Measurements from ENCODE around the gene PSMA5. TPM values are rescaled to one million over a fixed set of nuclear protein-coding genes. Genes with fewer than 3 reads are reported as not detected.
"Not testable (repeated sequence)": the region's sequence is repeated elsewhere in the genome, so short reads cannot be mapped to it uniquely, and the experiment has no call there.

The PSMA5 gene
- total RNA-seq, 1 donor from 2014 or later, result 62.0 TPM

DNA sequence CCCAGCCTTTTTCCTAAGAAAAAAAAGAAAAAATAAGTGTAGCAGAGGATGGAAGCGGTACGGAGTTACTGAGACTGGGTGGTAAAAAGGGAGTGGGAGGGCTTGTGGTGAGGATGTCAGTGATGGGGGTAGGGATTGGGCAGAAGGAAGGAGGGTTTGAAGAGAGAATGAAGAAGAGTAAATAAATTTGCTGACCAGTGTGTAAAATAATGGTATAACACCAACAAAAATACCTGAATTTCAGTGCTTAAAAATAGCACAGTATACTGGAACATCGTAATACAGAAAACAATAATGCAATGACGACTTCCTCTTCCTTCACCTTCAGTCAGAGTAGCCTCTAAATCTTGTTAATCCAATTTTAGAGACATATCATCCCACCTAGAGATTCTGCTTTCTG, 21.3 kb upstream of the PSMA5 start:
- H3K4me3 Mint-ChIP-seq, result no peak overlapping the region
- Histone ChIP-seq H3K36me3 (no peaks in the 10 kb centered on the region), H3K4me2 (no peak overlapping the region), H3K4me1 (no peaks in the 10 kb centered on the region), H2AFZ (replicated peaks) (no peak overlapping the region), H4K20me1 (ENCODE audit: low read depth) (no peaks in the 10 kb centered on the region), H3K79me2 (ENCODE audit: low read depth) (no peaks in the 10 kb centered on the region), H3K27ac (no peak overlapping the region), H3K4me3 (no peak overlapping the region), H3K27me3 (peaks cover 74% of the 10 kb centered on the region), H3K9ac (no peak overlapping the region), H3F3A (ENCODE audit: low read depth) (no peaks in the 10 kb centered on the region), H3K9me3 (ENCODE audit: low read depth) (no peaks in the 10 kb centered on the region)
- TF ChIP-seq EZH2phosphoT487 (IDR thresholded peaks at IDR 0.05) (no peak), EZH2 (IDR thresholded peaks at IDR 0.05) (no peak)
- TF ChIP-seq, protein P1, sequence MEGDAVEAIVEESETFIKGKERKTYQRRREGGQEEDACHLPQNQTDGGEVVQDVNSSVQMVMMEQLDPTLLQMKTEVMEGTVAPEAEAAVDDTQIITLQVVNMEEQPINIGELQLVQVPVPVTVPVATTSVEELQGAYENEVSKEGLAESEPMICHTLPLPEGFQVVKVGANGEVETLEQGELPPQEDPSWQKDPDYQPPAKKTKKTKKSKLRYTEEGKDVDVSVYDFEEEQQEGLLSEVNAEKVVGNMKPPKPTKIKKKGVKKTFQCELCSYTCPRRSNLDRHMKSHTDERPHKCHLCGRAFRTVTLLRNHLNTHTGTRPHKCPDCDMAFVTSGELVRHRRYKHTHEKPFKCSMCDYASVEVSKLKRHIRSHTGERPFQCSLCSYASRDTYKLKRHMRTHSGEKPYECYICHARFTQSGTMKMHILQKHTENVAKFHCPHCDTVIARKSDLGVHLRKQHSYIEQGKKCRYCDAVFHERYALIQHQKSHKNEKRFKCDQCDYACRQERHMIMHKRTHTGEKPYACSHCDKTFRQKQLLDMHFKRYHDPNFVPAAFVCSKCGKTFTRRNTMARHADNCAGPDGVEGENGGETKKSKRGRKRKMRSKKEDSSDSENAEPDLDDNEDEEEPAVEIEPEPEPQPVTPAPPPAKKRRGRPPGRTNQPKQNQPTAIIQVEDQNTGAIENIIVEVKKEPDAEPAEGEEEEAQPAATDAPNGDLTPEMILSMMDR (IDR thresholded peaks at IDR 0.05), result no peak
- H3K36me3 Mint-ChIP-seq, result no peaks in the 10 kb centered on the region
- H3K27ac Mint-ChIP-seq, result no peak overlapping the region
- no peaks in the 10 kb centered on the region for H3K9me3 Mint-ChIP-seq
- no peak for DNase-seq (ENCODE audit: low spot score)
- H3K27me3 Mint-ChIP-seq (ENCODE audit: insufficient read depth, low read depth), result peaks cover 6% of the 10 kb centered on the region
- H3K4me1 Mint-ChIP-seq, result no peaks in the 10 kb centered on the region

DNA sequence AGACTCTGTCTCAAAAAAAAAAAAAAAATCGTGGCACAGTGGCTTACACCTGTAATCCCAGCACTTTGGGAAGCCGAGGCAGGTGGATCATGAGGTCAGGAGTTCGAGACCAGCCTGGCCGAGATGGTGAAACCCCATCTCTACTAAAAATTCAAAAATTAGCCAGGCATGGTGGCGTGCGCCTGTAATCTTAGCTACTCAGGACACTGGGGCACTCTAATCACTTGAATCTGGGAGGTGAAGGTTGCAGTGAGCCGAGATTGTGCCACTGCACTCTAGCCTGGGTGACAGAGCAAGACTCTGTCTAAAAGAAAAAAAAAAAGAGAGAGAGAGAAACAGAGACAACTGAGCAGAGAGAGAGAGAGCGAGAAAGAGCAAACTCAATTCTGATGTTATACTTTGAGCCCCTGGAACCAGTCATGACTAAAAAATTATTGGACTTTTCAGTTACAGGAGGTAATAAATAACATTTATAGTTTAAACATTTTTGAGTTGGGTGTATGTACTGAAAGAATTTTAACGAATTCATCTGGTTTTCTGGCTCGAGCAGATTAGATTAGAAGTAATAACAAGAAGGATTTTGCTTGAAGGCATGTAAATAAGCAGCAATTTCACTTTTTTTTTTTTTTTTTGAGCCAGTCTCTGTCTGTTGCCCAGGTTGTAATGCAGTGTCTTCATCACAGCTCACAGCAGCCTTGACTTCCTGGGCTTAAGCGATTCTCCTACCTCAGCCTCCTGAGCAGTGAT, 19.9 kb upstream of the PSMA5 start:
- H4K20me1 ChIP-seq (ENCODE audit: low read depth); H3K27me3 Mint-ChIP-seq (ENCODE audit: insufficient read depth, low read depth); H3K9me3 Mint-ChIP-seq; H3K27ac ChIP-seq; H3K4me3 ChIP-seq; H3K27ac Mint-ChIP-seq; H2AFZ ChIP-seq (replicated peaks); H3K36me3 ChIP-seq; H3K79me2 ChIP-seq (ENCODE audit: low read depth); H3K4me2 ChIP-seq; H3F3A ChIP-seq (ENCODE audit: low read depth); H3K9me3 ChIP-seq (ENCODE audit: low read depth); H3K4me1 Mint-ChIP-seq; H3K9ac ChIP-seq; H3K4me3 Mint-ChIP-seq; DNase-seq (ENCODE audit: low spot score); H3K36me3 Mint-ChIP-seq; H3K4me1 ChIP-seq: not testable (repeated sequence)
- H3K27me3 ChIP-seq, result peaks cover 88% of the 10 kb centered on the region

DNA sequence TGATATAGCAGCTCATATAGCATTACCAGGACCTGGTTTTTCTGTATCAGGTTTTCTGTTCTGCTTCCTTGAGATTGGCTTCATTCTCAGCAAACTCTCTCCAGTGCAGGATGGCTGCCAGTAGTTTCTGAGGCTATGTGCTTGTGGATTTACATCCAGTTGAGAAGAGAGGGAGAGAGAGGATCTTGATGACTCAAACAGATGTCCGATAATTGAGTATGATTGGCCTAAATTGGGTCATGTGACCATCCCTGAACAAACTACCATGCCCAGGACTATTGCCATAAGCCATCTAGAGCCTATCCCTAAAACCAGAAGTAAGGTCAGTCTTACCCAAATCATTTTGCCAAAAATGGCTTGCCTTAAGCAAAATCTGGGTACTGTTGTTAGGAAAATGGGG, 18.1 kb upstream of the PSMA5 start:
- TF ChIP-seq EZH2 (IDR thresholded peaks at IDR 0.05) (no peak), EZH2phosphoT487 (IDR thresholded peaks at IDR 0.05) (no peak)
- TF ChIP-seq, protein P1 (IDR thresholded peaks at IDR 0.05), result no peak

DNA sequence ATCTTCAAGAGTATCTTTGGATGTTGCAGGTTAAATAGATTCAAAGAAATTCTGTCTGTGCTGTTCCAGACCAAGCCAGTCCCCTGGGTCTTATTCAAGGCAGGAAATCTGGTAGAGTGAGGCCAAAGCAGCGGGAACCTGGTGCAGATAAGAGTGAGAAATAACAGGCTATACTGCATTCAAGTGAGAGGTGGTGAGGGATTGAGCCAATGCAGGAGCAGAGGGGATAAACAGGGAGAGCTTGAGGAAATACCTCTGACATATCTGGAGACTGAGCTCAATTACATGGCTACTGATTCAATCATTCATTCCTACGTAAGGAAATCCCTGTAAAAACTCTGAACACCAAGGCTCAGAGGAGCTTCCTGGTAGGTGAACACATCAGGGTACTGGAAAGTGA, 17.2 kb upstream of the PSMA5 start:
- Mint-ChIP-seq H3K4me3 (no peak overlapping the region), H3K27ac (no peak overlapping the region), H3K36me3 (no peaks in the 10 kb centered on the region), H3K27me3 (ENCODE audit: insufficient read depth, low read depth) (peaks cover 2% of the 10 kb centered on the region), H3K4me1 (no peaks in the 10 kb centered on the region), H3K9me3 (no peaks in the 10 kb centered on the region)
- H3K4me2 ChIP-seq, result no peak overlapping the region
- peaks cover 82% of the 10 kb centered on the region for H3K27me3 ChIP-seq
- no peak for DNase-seq (ENCODE audit: low spot score)
- H2AFZ ChIP-seq (replicated peaks), result no peak overlapping the region
- H3F3A ChIP-seq (ENCODE audit: low read depth), result no peaks in the 10 kb centered on the region
- no peaks in the 10 kb centered on the region for H3K79me2 ChIP-seq (ENCODE audit: low read depth)
- H3K9me3 ChIP-seq (ENCODE audit: low read depth), result no peaks in the 10 kb centered on the region
- H4K20me1 ChIP-seq (ENCODE audit: low read depth), result no peaks in the 10 kb centered on the region
- no peak overlapping the region for H3K4me3 ChIP-seq
- TF ChIP-seq EZH2phosphoT487 (IDR thresholded peaks at IDR 0.05) (no peak), EZH2 (IDR thresholded peaks at IDR 0.05) (no peak)
- TF ChIP-seq, protein P1 (IDR thresholded peaks at IDR 0.05), result no peak
- H3K9ac ChIP-seq, result no peak overlapping the region
- no peaks in the 10 kb centered on the region for H3K36me3 ChIP-seq
- no peak overlapping the region for H3K27ac ChIP-seq
- H3K4me1 ChIP-seq, result no peaks in the 10 kb centered on the region

More for the DNA sequence above, 18.1 kb upstream of the PSMA5 start:
- Histone ChIP-seq H3K4me2 (no peak overlapping the region), H3F3A (ENCODE audit: low read depth) (no peaks in the 10 kb centered on the region), H3K79me2 (ENCODE audit: low read depth) (no peaks in the 10 kb centered on the region), H2AFZ (replicated peaks) (no peak overlapping the region), H4K20me1 (ENCODE audit: low read depth) (no peaks in the 10 kb centered on the region), H3K4me3 (no peak overlapping the region), H3K9me3 (ENCODE audit: low read depth) (no peaks in the 10 kb centered on the region), H3K4me1 (no peaks in the 10 kb centered on the region), H3K9ac (no peak overlapping the region), H3K27me3 (peaks cover 87% of the 10 kb centered on the region), H3K27ac (no peak overlapping the region), H3K36me3 (no peaks in the 10 kb centered on the region)
- no peaks in the 10 kb centered on the region for H3K9me3 Mint-ChIP-seq
- no peaks in the 10 kb centered on the region for H3K36me3 Mint-ChIP-seq
- no peak overlapping the region for H3K27ac Mint-ChIP-seq
- no peak overlapping the region for H3K4me3 Mint-ChIP-seq
- no peaks in the 10 kb centered on the region for H3K4me1 Mint-ChIP-seq
- no peak for DNase-seq (ENCODE audit: low spot score)
- peaks cover 3% of the 10 kb centered on the region for H3K27me3 Mint-ChIP-seq (ENCODE audit: insufficient read depth, low read depth)

Data from neural progenitor cell (in vitro differentiated cells).